Loucy (cell line): ENCODE data around the gene TLE2.

Source experiments
- H2AFZ ChIP-seq: fragments of 200-600 bp; sonication (generic); 2 replicates; pipeline ENCODE4 v1.6.0; 2016; ENCODE audit warnings: antibody characterized with exemption, mild to moderate bottlenecking, low read length, moderate library complexity
- H3F3A ChIP-seq: fragments of 200-600 bp; 2 replicates; pipeline ENCODE4 v1.6.0; 2016; ENCODE audit warnings: antibody characterized with exemption, low read depth, mild to moderate bottlenecking
- H3K27me3 ChIP-seq: fragments of 200-600 bp; sonication (generic); 2 replicates; pipeline ENCODE4 v1.6.1; 2014; ENCODE audit warnings: low read length, mild to moderate bottlenecking; ENCODE audit not compliant: insufficient read depth, poor library complexity, severe bottlenecking
- H3K36me3 ChIP-seq: fragments of 200-600 bp; sonication (generic); 2 replicates; pipeline ENCODE4 v1.6.1; 2016; ENCODE audit warnings: low read length; ENCODE audit not compliant: insufficient read depth
- H3K4me1 ChIP-seq: fragments of 200-600 bp; sonication (generic); 2 replicates; pipeline ENCODE4 v1.5.1; 2014; ENCODE audit warnings: low read length, mild to moderate bottlenecking; ENCODE audit not compliant: insufficient read depth, poor library complexity, severe bottlenecking
- H3K4me2 ChIP-seq: fragments of 200-600 bp; sonication (generic); 2 replicates; pipeline ENCODE4 v1.6.0; 2014; ENCODE audit warnings: antibody characterized with exemption, low read length, low read depth, mild to moderate bottlenecking; ENCODE audit not compliant: poor library complexity, severe bottlenecking
- H3K4me3 ChIP-seq: fragments of 200-600 bp; sonication (generic); 2 replicates; pipeline ENCODE4 v1.5.1; 2014; ENCODE audit warnings: low read length, mild to moderate bottlenecking, mixed read lengths; ENCODE audit not compliant: poor library complexity, severe bottlenecking
- H3K79me2 ChIP-seq: fragments of 200-600 bp; sonication (generic); 2 replicates; pipeline ENCODE4 v1.6.1; 2014; ENCODE audit warnings: low read length; ENCODE audit not compliant: insufficient read depth
- H3K9ac ChIP-seq: fragments of 200-600 bp; sonication (generic); 2 replicates; pipeline ENCODE4 v1.6.0; 2014; ENCODE audit warnings: mild to moderate bottlenecking, low read depth, low read length, moderate library complexity; ENCODE audit not compliant: poor library complexity, severe bottlenecking
- H3K9me2 ChIP-seq: fragments of 200-600 bp; sonication (generic); replicated peaks from 2 replicates; pipeline ENCODE4 v1.6.1; 2016; ENCODE audit warnings: low read depth, low read length, mixed read lengths
- H3K9me3 ChIP-seq: fragments of 200-600 bp; sonication (generic); 2 replicates; pipeline ENCODE4 v1.6.1; 2014; ENCODE audit warnings: mild to moderate bottlenecking, antibody characterized with exemption, low read length, low read depth; ENCODE audit not compliant: insufficient read depth
- H4K20me1 ChIP-seq: fragments of 200-600 bp; sonication (generic); 2 replicates; pipeline ENCODE4 v1.6.0; 2014; ENCODE audit warnings: antibody characterized with exemption, low read length, mild to moderate bottlenecking; ENCODE audit not compliant: insufficient read depth, poor library complexity, severe bottlenecking
- EZH2phosphoT487 ChIP-seq: fragments of 200-600 bp; IDR thresholded peaks from 2 replicates; pipeline ENCODE4 v1.6.1; 2018; ENCODE audit warnings: antibody characterized with exemption, mild to moderate bottlenecking, moderate library complexity, borderline replicate concordance
- TF ChIP-seq, protein P1 (sequence below): fragments of 200-600 bp; sonication (generic); conservative IDR thresholded peaks from 2 replicates; pipeline ENCODE4 v1.5.1; 2014; ENCODE audit warnings: mild to moderate bottlenecking, antibody characterized with exemption, low read length

TLE2 gene

DNA sequence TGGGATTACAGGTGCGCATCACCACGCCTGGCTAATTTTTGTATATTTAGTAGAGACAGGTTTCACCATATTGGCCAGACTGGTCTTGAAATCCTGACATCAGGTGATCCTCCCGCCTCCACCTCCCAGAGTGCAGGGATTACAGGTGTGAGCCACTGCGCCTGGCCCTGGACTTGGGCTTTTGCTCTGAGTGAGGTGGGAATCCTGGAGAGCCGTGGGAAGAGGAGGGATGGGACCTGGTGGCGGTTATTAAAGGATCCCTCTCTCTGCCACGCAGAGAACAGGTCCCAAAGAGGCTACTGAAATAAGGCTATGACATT lies 34.9 kb upstream of the TLE2 start:
- H3K27me3 ChIP-seq, result no peaks in the 10 kb centered on the region
- H3K4me2 ChIP-seq, result no peak overlapping the region
- no peaks in the 10 kb centered on the region for H3F3A ChIP-seq
- no peaks in the 10 kb centered on the region for H3K9me3 ChIP-seq
- no peak overlapping the region for H2AFZ ChIP-seq
- H3K36me3 ChIP-seq, result peaks cover 10% of the 10 kb centered on the region; the same call in 1 of the 2 replicates
- TF ChIP-seq EZH2phosphoT487, result no peak
- TF ChIP-seq, protein P1, sequence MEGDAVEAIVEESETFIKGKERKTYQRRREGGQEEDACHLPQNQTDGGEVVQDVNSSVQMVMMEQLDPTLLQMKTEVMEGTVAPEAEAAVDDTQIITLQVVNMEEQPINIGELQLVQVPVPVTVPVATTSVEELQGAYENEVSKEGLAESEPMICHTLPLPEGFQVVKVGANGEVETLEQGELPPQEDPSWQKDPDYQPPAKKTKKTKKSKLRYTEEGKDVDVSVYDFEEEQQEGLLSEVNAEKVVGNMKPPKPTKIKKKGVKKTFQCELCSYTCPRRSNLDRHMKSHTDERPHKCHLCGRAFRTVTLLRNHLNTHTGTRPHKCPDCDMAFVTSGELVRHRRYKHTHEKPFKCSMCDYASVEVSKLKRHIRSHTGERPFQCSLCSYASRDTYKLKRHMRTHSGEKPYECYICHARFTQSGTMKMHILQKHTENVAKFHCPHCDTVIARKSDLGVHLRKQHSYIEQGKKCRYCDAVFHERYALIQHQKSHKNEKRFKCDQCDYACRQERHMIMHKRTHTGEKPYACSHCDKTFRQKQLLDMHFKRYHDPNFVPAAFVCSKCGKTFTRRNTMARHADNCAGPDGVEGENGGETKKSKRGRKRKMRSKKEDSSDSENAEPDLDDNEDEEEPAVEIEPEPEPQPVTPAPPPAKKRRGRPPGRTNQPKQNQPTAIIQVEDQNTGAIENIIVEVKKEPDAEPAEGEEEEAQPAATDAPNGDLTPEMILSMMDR, result no peak
- H4K20me1 ChIP-seq, result peaks cover 26% of the 10 kb centered on the region
- H3K4me3 ChIP-seq, result no peak overlapping the region
- no peak overlapping the region for H3K9ac ChIP-seq
- H3K79me2 ChIP-seq, result peaks cover 37% of the 10 kb centered on the region
- no peaks in the 10 kb centered on the region for H3K9me2 ChIP-seq
- no peaks in the 10 kb centered on the region for H3K4me1 ChIP-seq

DNA sequence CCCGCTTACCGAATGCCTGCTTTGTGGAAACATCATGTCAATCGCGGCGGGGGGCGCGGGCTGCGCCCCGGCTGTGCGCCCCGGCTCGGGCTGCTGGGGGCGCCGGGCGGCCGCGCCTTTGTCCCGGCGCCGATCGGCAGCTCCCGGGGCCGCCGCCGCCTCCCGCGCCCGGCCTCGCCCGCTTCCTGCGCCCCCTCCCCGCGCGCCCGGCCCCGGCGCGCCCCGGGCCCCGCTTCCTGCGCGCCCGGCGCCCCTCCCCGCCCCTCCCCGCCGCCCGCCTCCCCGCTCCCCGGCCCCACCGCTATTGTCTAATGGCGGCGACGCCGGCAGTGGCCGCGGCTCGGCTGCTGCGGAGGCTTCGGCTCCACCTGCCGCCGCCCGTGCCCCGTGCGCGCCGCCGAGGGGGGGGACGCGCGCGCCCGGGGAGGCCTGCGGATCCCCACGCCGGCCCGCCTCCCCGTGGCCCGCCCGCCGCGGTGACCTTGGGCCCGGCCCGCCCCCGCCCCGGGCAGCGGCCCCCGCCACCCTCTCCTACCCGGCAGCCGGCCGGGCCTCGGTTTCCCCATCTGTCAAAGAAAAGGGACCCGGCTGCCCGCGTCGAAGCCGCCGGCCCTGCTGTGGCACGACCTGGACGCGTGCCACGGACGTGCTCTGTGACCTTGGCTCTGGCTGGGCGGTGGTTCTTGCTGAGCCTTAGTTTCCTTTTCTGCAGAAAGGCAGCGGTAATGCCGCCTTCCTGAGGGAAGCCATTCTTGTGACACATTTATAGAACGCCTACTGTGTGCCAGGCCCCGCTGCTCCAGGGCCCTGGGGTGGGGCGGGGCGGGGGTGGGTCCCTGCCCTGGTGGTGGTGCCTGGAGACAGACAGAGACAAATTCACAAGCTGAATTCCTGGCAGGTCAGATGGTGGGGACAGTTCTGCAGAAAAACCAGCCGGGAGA lies 33.4 kb upstream of the TLE2 start, which contains the start of gene TLE5:
TLE5 (minus strand) TSS at position 331 of the 941 bp plus-strand sequence; CDS start at position 36, 295 bp downstream.
- Histone ChIP-seq H3K79me2 (peaks cover 52% of the 10 kb centered on the region), H3K9me2 (no peaks in the 10 kb centered on the region), H3K36me3 (peaks cover 25% of the 10 kb centered on the region; the same call in 1 of the 2 replicates), H3K4me2 (peak within 1 kb of the TSS; percentile 90), H2AFZ (peak within 1 kb of the TSS; percentile 84), H3K4me1 (no peaks in the 10 kb centered on the region), H3K9me3 (no peaks in the 10 kb centered on the region), H3K9ac (peak within 1 kb of the TSS; percentile 97), H4K20me1 (peaks cover 41% of the 10 kb centered on the region), H3K4me3 (peak within 1 kb of the TSS; percentile 80), H3K27me3 (no peaks in the 10 kb centered on the region), H3F3A (no peaks in the 10 kb centered on the region)
- TF ChIP-seq, protein P1, result no peak
- no peak for TF ChIP-seq EZH2phosphoT487

DNA sequence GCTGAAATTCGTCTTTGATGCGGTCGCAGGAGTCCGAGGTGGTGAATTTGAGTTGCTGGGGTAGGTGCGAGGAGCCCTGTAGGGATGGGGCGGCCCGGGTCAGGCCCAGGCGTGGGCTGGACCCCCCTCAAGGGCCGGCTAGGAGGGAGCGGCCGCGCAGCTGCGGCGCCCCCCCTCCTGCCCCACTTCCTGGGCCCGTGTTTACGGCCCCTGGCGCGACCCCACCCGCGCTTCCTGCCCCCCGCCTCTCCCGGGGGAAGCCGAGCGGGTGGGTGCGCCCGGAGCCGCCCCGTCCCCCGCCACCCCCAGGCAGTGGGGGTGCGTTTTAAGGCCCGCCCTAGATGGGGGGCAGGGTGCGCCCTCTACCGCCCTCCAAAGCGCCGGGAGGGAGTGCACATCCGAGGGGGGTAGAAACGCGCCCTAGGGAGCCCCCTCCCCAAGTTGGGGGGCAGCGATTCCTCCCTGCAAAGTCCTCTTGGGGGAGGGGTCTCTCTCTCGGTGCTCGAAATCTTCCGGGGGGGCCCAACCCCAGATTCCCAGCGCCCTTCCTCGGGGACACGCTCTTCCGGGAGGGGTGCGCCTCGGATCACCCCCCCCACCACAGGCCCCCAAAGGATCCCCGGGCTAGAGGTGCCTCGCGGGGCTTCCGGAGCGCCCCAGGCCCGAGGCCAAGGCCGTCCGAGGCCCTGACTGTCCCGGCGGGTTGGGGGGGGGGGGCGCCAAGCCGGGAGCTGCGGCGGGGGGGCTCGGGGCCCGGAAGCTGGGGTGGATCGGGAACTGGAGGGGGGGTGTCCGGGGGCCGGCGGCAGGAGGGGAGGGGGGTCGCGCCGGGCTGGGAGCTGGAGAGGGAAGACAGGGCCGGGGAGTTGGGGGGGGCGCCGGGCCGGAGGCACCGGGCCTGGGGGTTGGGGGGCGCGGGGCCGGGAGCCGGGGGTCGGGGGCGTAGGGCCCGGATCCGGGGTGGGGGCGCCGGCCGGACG lies 32.4 kb upstream of the TLE2 start:
- peaks cover 49% of the 10 kb centered on the region for H4K20me1 ChIP-seq
- peak overlapping the region; percentile 90 for H3K4me2 ChIP-seq
- peak overlapping the region; percentile 80 for H3K4me3 ChIP-seq
- H3K27me3 ChIP-seq, result no peaks in the 10 kb centered on the region
- H3K9ac ChIP-seq, result peak overlapping the region; percentile 97
- no peak for TF ChIP-seq EZH2phosphoT487
- TF ChIP-seq, protein P1, result peak; percentile 44
- H3K79me2 ChIP-seq, result peaks cover 61% of the 10 kb centered on the region
- H3K9me3 ChIP-seq, result no peaks in the 10 kb centered on the region
- H3F3A ChIP-seq, result no peaks in the 10 kb centered on the region
- H3K4me1 ChIP-seq, result no peaks in the 10 kb centered on the region
- no peak overlapping the region for H2AFZ ChIP-seq
- H3K36me3 ChIP-seq, result peaks cover 35% of the 10 kb centered on the region; the same call in 1 of the 2 replicates
- no peaks in the 10 kb centered on the region for H3K9me2 ChIP-seq
